Smooth muscle cell (in vitro differentiated cells): ENCODE results near the gene OBP2B. TPM values are rescaled to one million over a fixed set of nuclear protein-coding genes. Genes with fewer than 3 reads are reported as not detected.
A peak's percentile ranks its signal among the peaks of the same experiment; 100 is the strongest.

Source experiments
- DNase-seq: peaks from one replicate; lab custom pipeline; 2025; ENCODE audit not compliant: unreplicated experiment; lab: John Stamatoyannopoulos, UW
- H2AFZ ChIP-seq: fragments of 200-600 bp; sonication (generic); 2 replicates; pipeline ENCODE4 v1.6.0; 2016; ENCODE audit warnings: antibody characterized with exemption, low read depth, mild to moderate bottlenecking
- H3F3A ChIP-seq: fragments of 200-600 bp; sonication (generic); 2 replicates; pipeline ENCODE4 v1.6.0; 2017; ENCODE audit warnings: antibody characterized with exemption, low read depth
- H3K27ac ChIP-seq: fragments of 200-600 bp; sonication (generic); 2 replicates; pipeline ENCODE4 v1.5.1; 2016; ENCODE audit warnings: low read depth, mild to moderate bottlenecking
- H3K27me3 ChIP-seq: fragments of 200-600 bp; sonication (generic); 2 replicates; pipeline ENCODE4 v1.6.1; 2016; ENCODE audit warnings: low read depth, mild to moderate bottlenecking
- H3K36me3 ChIP-seq: fragments of 200-600 bp; sonication (generic); 2 replicates; pipeline ENCODE4 v1.5.1; 2016; ENCODE audit warnings: low read depth
- H3K4me1 ChIP-seq: fragments of 200-600 bp; sonication (generic); 2 replicates; pipeline ENCODE4 v1.5.1; 2016; ENCODE audit warnings: low read depth
- H3K4me2 ChIP-seq: fragments of 200-600 bp; sonication (generic); 2 replicates; pipeline ENCODE4 v1.6.0; 2016; ENCODE audit warnings: mild to moderate bottlenecking
- H3K4me3 ChIP-seq: fragments of 200-600 bp; sonication (generic); 2 replicates; pipeline ENCODE4 v1.5.1; 2016; ENCODE audit warnings: mild to moderate bottlenecking
- H3K79me2 ChIP-seq: fragments of 200-600 bp; sonication (generic); 2 replicates; pipeline ENCODE4 v1.6.0; 2016; ENCODE audit warnings: low read depth, mild to moderate bottlenecking
- H3K9ac ChIP-seq: fragments of 200-600 bp; sonication (generic); 2 replicates; pipeline ENCODE4 v1.6.0; 2016; ENCODE audit warnings: low read depth
- H3K9me3 ChIP-seq: fragments of 200-600 bp; sonication (generic); replicated peaks from 2 replicates; pipeline ENCODE4 v1.5.1; 2016; ENCODE audit warnings: low read depth
- H4K20me1 ChIP-seq: fragments of 200-600 bp; sonication (generic); 2 replicates; pipeline ENCODE4 v1.6.0; 2016; ENCODE audit warnings: low read depth
- WGBS: methylation state at CpG from one replicate; pipeline ENCODE4 v1.1.7; 2016; ENCODE audit warnings: low lambda C conversion rate; 5-methylcytosine and 5-hydroxymethylcytosine counted together
- polyA plus RNA-seq: library from polyadenylated mRNA; unstranded; fragments of >200 nt; fragmentation: Nextera tagmentation; extraction: Ambion mirVana; gene quantifications from 2 replicates; pipeline ENCODE4 v1.2.1, GENCODE V29; 2016
- total RNA-seq: library from RNA; depleted of rRNA; stranded (reverse); fragments of >200 nt; gene quantifications from 2 replicates; pipeline ENCODE4 v1.2.3, GENCODE V29; 2014
- TF ChIP-seq, protein P1 (sequence below): fragments of 200-600 bp; sonication (generic); IDR thresholded peaks from 2 replicates; pipeline ENCODE4 v1.5.1; 2017; ENCODE audit warnings: borderline replicate concordance, mild to moderate bottlenecking, antibody characterized with exemption; ENCODE audit not compliant: insufficient read depth, poor library complexity, severe bottlenecking

OBP2B gene
- total and polyA plus RNA-seq, 2 experiments from 2014 or later = not detected

- H3K4me2 ChIP-seq = no peak overlapping the region
- H4K20me1 ChIP-seq = peaks cover 4% of the 10 kb centered on the region
- no peaks in the 10 kb centered on the region for H3K9me3 ChIP-seq
- no peaks in the 10 kb centered on the region for H3K4me1 ChIP-seq
- H3K4me3 ChIP-seq = no peak overlapping the region
- H3K79me2 ChIP-seq = no peaks in the 10 kb centered on the region
- TF ChIP-seq, protein P1, sequence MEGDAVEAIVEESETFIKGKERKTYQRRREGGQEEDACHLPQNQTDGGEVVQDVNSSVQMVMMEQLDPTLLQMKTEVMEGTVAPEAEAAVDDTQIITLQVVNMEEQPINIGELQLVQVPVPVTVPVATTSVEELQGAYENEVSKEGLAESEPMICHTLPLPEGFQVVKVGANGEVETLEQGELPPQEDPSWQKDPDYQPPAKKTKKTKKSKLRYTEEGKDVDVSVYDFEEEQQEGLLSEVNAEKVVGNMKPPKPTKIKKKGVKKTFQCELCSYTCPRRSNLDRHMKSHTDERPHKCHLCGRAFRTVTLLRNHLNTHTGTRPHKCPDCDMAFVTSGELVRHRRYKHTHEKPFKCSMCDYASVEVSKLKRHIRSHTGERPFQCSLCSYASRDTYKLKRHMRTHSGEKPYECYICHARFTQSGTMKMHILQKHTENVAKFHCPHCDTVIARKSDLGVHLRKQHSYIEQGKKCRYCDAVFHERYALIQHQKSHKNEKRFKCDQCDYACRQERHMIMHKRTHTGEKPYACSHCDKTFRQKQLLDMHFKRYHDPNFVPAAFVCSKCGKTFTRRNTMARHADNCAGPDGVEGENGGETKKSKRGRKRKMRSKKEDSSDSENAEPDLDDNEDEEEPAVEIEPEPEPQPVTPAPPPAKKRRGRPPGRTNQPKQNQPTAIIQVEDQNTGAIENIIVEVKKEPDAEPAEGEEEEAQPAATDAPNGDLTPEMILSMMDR = no peak
- H3K36me3 ChIP-seq = no peaks in the 10 kb centered on the region
- H3K27me3 ChIP-seq = no peaks in the 10 kb centered on the region
- DNase-seq = no peak
- no peak overlapping the region for H2AFZ ChIP-seq
- 93% methylated on average over 17 of the region's 17 CpGs for WGBS
- H3F3A ChIP-seq = peaks cover 10% of the 10 kb centered on the region
- H3K9ac ChIP-seq = no peak overlapping the region
- no peak overlapping the region for H3K27ac ChIP-seq
Observed at GRCh38 chr9:133166392-133166791, 42.7 kb downstream of the OBP2B start.

DNA sequence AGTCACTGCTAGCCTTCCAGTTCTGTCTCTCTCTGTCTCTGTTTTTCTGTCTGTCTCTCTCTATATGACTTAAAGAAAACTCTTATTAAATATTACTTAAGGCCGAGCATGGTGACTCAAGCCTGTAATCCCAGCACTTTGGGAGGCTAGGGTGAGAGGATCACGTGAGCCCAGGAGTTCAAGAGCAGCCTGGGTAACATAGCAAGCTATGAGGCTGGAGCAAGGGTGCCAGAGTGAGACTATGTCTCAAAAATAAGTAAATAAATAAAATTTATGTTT lies 43.7 kb downstream of the OBP2B start:
- no peak for DNase-seq
- Histone ChIP-seq H3K4me2 (peak overlapping the region; percentile 39), H3K9ac (no peak overlapping the region), H3K36me3 (no peaks in the 10 kb centered on the region), H3K4me1 (no peaks in the 10 kb centered on the region), H3K27me3 (no peaks in the 10 kb centered on the region), H4K20me1 (peaks cover 6% of the 10 kb centered on the region), H2AFZ (no peak overlapping the region), H3K9me3 (no peaks in the 10 kb centered on the region), H3K4me3 (no peak overlapping the region), H3K79me2 (no peaks in the 10 kb centered on the region), H3K27ac (peak overlapping the region; percentile 19), H3F3A (peaks cover 10% of the 10 kb centered on the region)
- WGBS = 43% methylated on average over 2 of the region's 2 CpGs
- TF ChIP-seq, protein P1 = no peak

DNA sequence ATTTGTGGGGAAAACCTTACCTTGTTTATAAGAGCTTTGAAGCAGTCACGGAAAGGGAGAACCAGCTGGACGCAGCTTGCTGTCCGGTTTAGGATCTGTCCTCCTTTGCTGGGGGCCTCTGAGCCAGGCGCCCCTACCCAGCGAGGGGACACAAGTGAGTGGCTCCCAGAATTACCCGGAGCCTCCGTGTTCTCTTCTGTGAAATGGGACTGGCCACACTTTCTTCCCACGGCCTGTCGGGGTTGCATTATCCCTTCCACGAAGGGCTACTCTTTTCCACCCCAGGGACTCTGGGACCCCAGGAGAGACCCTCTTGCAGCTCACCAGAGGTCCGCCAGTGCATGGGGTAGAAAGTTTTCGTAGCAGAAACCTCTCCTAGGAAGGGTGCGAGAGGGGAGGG lies 44.9 kb downstream of the OBP2B start:
- H2AFZ ChIP-seq = peak overlapping the region; percentile 93
- no peak for DNase-seq
- H3K27ac ChIP-seq = no peak overlapping the region
- no peaks in the 10 kb centered on the region for H3K9me3 ChIP-seq
- H3K4me2 ChIP-seq = peak overlapping the region; percentile 97
- TF ChIP-seq, protein P1 = no peak
- peaks cover 6% of the 10 kb centered on the region for H4K20me1 ChIP-seq
- H3K9ac ChIP-seq = no peak overlapping the region
- 78% methylated on average over 13 of the region's 13 CpGs for WGBS
- H3K27me3 ChIP-seq = no peaks in the 10 kb centered on the region
- H3K4me3 ChIP-seq = peak overlapping the region; percentile 81
- H3K36me3 ChIP-seq = no peaks in the 10 kb centered on the region
- H3F3A ChIP-seq = peaks cover 10% of the 10 kb centered on the region
- no peaks in the 10 kb centered on the region for H3K79me2 ChIP-seq
- no peaks in the 10 kb centered on the region for H3K4me1 ChIP-seq

DNA sequence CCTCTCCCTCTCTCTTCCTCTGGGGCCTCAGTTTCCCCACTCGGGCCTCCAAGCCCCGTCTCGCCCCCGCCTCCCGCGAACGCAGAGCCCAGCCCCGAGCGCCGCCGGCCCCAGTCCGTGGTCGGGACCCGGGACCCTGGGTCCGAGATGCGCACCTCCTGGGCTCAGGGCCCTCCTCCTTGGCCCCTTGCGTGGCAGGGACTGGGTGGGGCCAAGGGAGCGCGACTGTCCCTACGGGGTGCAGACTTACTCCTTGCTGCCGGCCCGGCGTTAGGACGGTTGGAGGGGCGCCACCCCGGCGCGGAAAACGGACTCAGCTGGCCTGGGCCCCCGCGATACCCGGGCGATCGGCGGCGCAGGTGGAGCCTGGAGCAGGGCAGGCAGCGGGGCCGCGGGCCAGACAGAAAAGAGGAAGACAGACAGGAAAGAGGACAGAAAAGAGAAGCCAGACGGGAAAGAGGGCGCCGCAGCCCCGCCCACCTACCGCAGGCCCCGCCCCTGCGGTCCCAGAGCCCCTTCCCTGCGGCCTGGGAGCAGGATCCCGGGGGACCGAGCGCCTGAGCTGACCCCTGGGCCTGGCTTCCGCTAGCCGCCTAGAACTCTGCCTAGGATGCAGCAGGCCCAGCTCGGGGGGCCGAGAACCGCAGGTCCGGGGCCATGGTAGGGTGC lies 45.4 kb downstream of the OBP2B start, which contains the start of gene GBGT1:
Gene GBGT1 (minus strand): TSS at position 411 of the 669 bp plus-strand sequence. CDS start 1,502 bp downstream, outside the sequence.
- peaks cover 6% of the 10 kb centered on the region for H4K20me1 ChIP-seq
- H3K4me2 ChIP-seq = peak within 1 kb of the TSS; percentile 97
- peaks cover 10% of the 10 kb centered on the region for H3F3A ChIP-seq
- TF ChIP-seq, protein P1 = no peak
- H3K4me3 ChIP-seq = peak within 1 kb of the TSS; percentile 81
- H3K27ac ChIP-seq = no peak within 1 kb of the TSS
- no peaks in the 10 kb centered on the region for H3K9me3 ChIP-seq
- 2% methylated on average over 43 of the region's 56 CpGs for WGBS
- H3K36me3 ChIP-seq = no peaks in the 10 kb centered on the region
- H3K79me2 ChIP-seq = no peaks in the 10 kb centered on the region
- H3K9ac ChIP-seq = peak within 1 kb of the TSS; percentile 67
- H2AFZ ChIP-seq = peak within 1 kb of the TSS; percentile 93
- H3K4me1 ChIP-seq = no peaks in the 10 kb centered on the region
- no peak for DNase-seq
- no peaks in the 10 kb centered on the region for H3K27me3 ChIP-seq
